Suprapubic skin (tissue), 4 donors: ENCODE data around the gene INSYN2B. TPM values are rescaled to one million over a fixed set of nuclear protein-coding genes. Genes with fewer than 3 reads are reported as not detected.

Source experiments
- DNase-seq, 2 donors: peaks; one replicate each; pipeline ENCODE4 v3.0.0-alpha.2; 2019; ENCODE audit warnings: low spot score in 2 of 2
- H3K27ac ChIP-seq: fragments of 200-600 bp; sonication (generic); one replicate; pipeline ENCODE4 v1.5.1; 2019
- H3K27me3 ChIP-seq: fragments of 200-600 bp; sonication (generic); one replicate; pipeline ENCODE4 v1.5.1; 2019
- H3K36me3 ChIP-seq: fragments of 200-600 bp; sonication (generic); one replicate; pipeline ENCODE4 v1.5.1; 2019
- H3K4me1 ChIP-seq: fragments of 200-600 bp; sonication (generic); one replicate; pipeline ENCODE4 v1.5.1; 2019
- H3K4me3 ChIP-seq: fragments of 200-600 bp; sonication (generic); one replicate; pipeline ENCODE4 v1.5.1; 2019; ENCODE audit warnings: mild to moderate bottlenecking
- H3K9me3 ChIP-seq: fragments of 200-600 bp; sonication (generic); one replicate; pipeline ENCODE4 v1.5.1; 2019
- EP300 ChIP-seq: sonication (generic); formaldehyde crosslinking; IDR thresholded peaks from one replicate; pipeline ENCODE4 v1.6.1; 2017; ENCODE audit warnings: antibody characterized with exemption
- POLR2A ChIP-seq, 2 donors: fragments of 450-650 bp; IDR thresholded peaks; one replicate each; pipeline ENCODE4 v1.6.1; 2017; ENCODE audit warnings: antibody characterized with exemption in 2 of 2, mild to moderate bottlenecking in 2 of 2, moderate library complexity in 2 of 2
- POLR2AphosphoS5 ChIP-seq, 3 donors: sonication (generic); formaldehyde crosslinking; IDR thresholded peaks; one replicate each; pipeline ENCODE4 v1.6.1; 2017; ENCODE audit warnings: antibody characterized with exemption in 3 of 3
- WGBS: methylation state at CpG from one replicate; pipeline ENCODE4 v1.1.5; 2018; 5-methylcytosine and 5-hydroxymethylcytosine counted together
- total RNA-seq, 4 donors: library from RNA; depleted of rRNA; stranded (reverse); fragments of >200 nt; gene quantifications; one replicate each; pipeline ENCODE4 v1.1.0, GENCODE V29; 2016
- TF ChIP-seq, protein P1 (sequence below), 2 donors: fragments of 200-600 bp in 1 of 2; fragments of 450-650 bp in 1 of 2; sonication (generic) in 1 of 2; IDR thresholded peaks; one replicate each; pipeline ENCODE4 v1.5.1; 2016 to 2019; ENCODE audit warnings: antibody characterized with exemption in 2 of 2, mild to moderate bottlenecking in 1 of 2, moderate library complexity in 1 of 2

INSYN2B gene
- total RNA-seq, 4 donors from 2014 or later = 0.47 to 0.68 (median 0.55) TPM

DNA sequence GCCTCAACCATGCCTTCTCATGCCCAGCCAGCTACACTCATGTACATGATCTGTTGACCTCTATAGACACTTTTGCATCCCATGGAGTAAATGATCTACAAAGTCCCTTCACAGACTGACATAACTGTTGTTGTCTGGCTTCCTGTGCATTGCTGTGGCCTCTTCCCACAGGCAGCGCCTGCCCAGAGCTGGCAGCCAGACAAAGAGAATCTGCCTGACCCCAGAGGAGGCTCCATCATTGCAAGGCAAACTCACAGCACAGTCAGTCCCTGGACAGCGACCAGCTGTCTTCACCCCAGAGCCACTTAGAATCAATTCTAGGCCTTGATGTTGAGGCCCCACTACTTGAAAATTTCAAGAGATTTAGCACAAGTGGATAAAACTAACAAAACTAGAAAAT, 65.5 kb downstream of the INSYN2B start:
- Histone ChIP-seq H3K27ac (no peak overlapping the region), H3K4me1 (no peaks in the 10 kb centered on the region), H3K27me3 (no peaks in the 10 kb centered on the region), H3K4me3 (no peak overlapping the region), H3K36me3 (no peaks in the 10 kb centered on the region), H3K9me3 (no peaks in the 10 kb centered on the region)
- 44% methylated on average over 2 of the region's 2 CpGs for WGBS
- DNase-seq = no peak
- TF ChIP-seq POLR2A (IDR thresholded peaks at IDR 0.05) (no peak), EP300 (no peak), POLR2AphosphoS5 (IDR thresholded peaks at IDR 0.05) (no peak)
- TF ChIP-seq, protein P1, sequence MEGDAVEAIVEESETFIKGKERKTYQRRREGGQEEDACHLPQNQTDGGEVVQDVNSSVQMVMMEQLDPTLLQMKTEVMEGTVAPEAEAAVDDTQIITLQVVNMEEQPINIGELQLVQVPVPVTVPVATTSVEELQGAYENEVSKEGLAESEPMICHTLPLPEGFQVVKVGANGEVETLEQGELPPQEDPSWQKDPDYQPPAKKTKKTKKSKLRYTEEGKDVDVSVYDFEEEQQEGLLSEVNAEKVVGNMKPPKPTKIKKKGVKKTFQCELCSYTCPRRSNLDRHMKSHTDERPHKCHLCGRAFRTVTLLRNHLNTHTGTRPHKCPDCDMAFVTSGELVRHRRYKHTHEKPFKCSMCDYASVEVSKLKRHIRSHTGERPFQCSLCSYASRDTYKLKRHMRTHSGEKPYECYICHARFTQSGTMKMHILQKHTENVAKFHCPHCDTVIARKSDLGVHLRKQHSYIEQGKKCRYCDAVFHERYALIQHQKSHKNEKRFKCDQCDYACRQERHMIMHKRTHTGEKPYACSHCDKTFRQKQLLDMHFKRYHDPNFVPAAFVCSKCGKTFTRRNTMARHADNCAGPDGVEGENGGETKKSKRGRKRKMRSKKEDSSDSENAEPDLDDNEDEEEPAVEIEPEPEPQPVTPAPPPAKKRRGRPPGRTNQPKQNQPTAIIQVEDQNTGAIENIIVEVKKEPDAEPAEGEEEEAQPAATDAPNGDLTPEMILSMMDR (IDR thresholded peaks at IDR 0.05) = no peak

- Histone ChIP-seq H3K27me3 (no peaks in the 10 kb centered on the region), H3K4me1 (no peaks in the 10 kb centered on the region), H3K9me3 (no peaks in the 10 kb centered on the region), H3K4me3 (no peak overlapping the region), H3K27ac (no peak overlapping the region), H3K36me3 (no peaks in the 10 kb centered on the region)
- 84% methylated on average over 2 of the region's 2 CpGs for WGBS
- no peak for TF ChIP-seq POLR2A (IDR thresholded peaks at IDR 0.05)
- TF ChIP-seq, protein P1 (IDR thresholded peaks at IDR 0.05) = no peak
- TF ChIP-seq EP300 = no peak
- no peak for TF ChIP-seq POLR2AphosphoS5 (IDR thresholded peaks at IDR 0.05)
- no peak for DNase-seq
Observed at GRCh38 chr5:169913479-169913878, 66.8 kb downstream of the INSYN2B start.

- no peaks in the 10 kb centered on the region for H3K4me1 ChIP-seq
- no peak for DNase-seq
- TF ChIP-seq, protein P1 (IDR thresholded peaks at IDR 0.05) = no peak
- TF ChIP-seq POLR2A (IDR thresholded peaks at IDR 0.05) = no peak
- no peak for TF ChIP-seq POLR2AphosphoS5 (IDR thresholded peaks at IDR 0.05)
- no peak for TF ChIP-seq EP300
- H3K9me3 ChIP-seq = no peaks in the 10 kb centered on the region
- H3K27ac ChIP-seq = no peak overlapping the region
- no peaks in the 10 kb centered on the region for H3K27me3 ChIP-seq
- no peak overlapping the region for H3K4me3 ChIP-seq
- 80% methylated on average over 4 of the region's 4 CpGs for WGBS
- no peaks in the 10 kb centered on the region for H3K36me3 ChIP-seq
Observed at GRCh38 chr5:169911448-169912212, 68.7 kb downstream of the INSYN2B start.

GRCh38 chr5:169910393-169910792, 69.9 kb downstream of the INSYN2B start:
- no peak overlapping the region for H3K4me3 ChIP-seq
- no peaks in the 10 kb centered on the region for H3K27me3 ChIP-seq
- TF ChIP-seq, protein P1 (IDR thresholded peaks at IDR 0.05) = no peak
- TF ChIP-seq POLR2A (IDR thresholded peaks at IDR 0.05) (no peak), POLR2AphosphoS5 (IDR thresholded peaks at IDR 0.05) (no peak), EP300 (no peak)
- H3K36me3 ChIP-seq = no peaks in the 10 kb centered on the region
- no peak for DNase-seq
- H3K4me1 ChIP-seq = no peaks in the 10 kb centered on the region
- WGBS = 79% methylated on average over 5 of the region's 5 CpGs
- H3K9me3 ChIP-seq = no peaks in the 10 kb centered on the region
- no peak overlapping the region for H3K27ac ChIP-seq

DNA sequence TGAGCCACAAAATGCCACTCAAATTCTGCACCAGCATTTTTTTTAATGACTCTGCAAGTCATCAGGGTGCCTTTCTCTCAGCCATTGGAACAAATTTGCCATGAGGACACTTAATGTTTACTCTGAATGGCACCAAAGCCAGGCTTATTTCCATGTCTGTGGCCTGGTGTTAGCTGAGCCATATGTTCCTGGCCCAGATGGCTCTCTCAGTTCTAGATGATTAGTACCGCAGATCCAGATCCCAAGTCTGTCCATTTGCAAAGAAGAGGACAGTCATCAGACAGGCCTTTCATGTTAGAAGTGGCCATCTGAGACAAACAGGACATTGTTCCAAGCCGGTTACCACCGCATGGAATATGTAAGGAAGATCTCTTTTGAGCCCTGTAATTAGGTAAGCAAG, 70.3 kb downstream of the INSYN2B start:
- no peaks in the 10 kb centered on the region for H3K36me3 ChIP-seq
- H3K4me3 ChIP-seq = no peak overlapping the region
- no peak overlapping the region for H3K27ac ChIP-seq
- no peaks in the 10 kb centered on the region for H3K27me3 ChIP-seq
- 92% methylated on average over 3 of the region's 3 CpGs for WGBS
- H3K4me1 ChIP-seq = no peaks in the 10 kb centered on the region
- DNase-seq = no peak
- H3K9me3 ChIP-seq = no peaks in the 10 kb centered on the region
- TF ChIP-seq POLR2A (IDR thresholded peaks at IDR 0.05) = no peak
- TF ChIP-seq EP300 = no peak
